ENCODE data around the gene GCN1.

Gene GCN1

GRCh38 chr12:120180975-120181374 lies 13.5 kb downstream of the GCN1 start:
- no peak for DNase-seq (ENCODE audit: low read depth in 2 of 2)

DNA sequence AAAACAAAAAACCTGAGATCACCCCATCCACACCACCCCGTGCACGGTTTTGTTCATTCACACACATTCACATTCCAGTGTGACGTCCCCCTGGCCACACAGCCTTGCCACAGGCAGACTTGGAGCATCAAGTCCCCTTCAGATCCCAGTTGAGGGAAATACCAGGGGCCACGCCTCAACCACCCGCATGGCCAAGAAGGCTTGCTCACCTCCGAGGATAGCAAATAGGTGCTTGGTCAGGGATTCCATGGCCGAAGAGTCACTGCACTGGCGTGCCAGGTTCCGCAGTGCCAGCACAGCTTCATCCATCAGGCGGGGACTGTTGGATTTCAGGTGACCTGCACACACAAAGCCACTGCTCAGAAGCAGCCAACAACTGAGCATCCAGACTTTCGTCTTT lies 19.0 kb downstream of the GCN1 start:
- no peak for DNase-seq (ENCODE audit: low read depth in 2 of 2)

DNA sequence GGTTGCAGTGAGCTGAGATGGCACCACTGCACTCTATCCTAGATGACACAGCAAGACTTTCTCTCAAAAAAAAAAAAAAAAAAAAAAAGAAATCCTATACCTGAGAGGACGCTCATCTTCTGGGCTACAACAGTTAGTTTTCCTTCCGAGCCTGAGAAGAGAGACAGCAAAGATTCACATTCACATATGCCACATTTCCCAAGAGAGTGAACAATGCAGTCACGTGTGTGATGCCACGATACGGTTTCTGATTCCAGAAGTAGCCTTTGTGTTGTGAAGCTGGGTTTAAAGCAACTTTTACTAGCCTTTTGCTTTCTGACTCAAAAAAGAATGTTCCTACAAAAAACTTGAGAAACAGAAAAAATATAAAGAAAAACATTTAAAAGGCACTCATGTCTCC lies 19.5 kb downstream of the GCN1 start:
- DNase-seq (ENCODE audit: low read depth in 2 of 2): no peak

- DNase-seq (ENCODE audit: low read depth in 2 of 2): no peak
Measured at GRCh38 chr12:120172053-120172452, 22.5 kb downstream of the GCN1 start.

- no peak for DNase-seq (ENCODE audit: low read depth in 2 of 2)
Measured at GRCh38 chr12:120170631-120171030, 23.9 kb downstream of the GCN1 start.

GRCh38 chr12:120169946-120170345 lies 24.6 kb downstream of the GCN1 start:
- no peak for DNase-seq (ENCODE audit: low read depth in 2 of 2)

DNA sequence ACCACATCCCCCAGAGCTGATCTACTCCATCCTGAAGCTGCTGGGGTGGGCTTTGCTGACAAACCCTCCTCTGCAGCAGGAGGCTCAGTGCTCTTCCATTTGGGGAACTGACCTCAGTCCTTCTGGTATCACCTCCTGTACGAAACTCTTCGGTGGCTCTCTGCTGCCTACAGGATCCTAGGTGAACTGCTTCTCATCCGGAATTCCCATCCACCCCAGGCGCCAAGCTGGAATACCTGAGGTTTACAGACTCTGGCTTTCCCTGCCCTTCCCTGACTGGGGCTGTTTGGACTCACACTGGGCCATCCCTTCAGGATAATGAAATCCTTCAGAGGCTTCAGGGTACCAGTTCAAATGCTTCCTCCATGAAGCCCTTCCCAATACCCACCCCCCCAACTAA lies 26.2 kb downstream of the GCN1 start:
- DNase-seq (ENCODE audit: low read depth in 2 of 2): no peak

- DNase-seq (ENCODE audit: low read depth in 2 of 2): no peak
Measured at GRCh38 chr12:120167529-120168095, 26.9 kb downstream of the GCN1 start.

- no peak for DNase-seq (ENCODE audit: low read depth in 2 of 2)
Measured at GRCh38 chr12:120164293-120164692, 30.2 kb downstream of the GCN1 start.

GRCh38 chr12:120162763-120163162 lies 31.8 kb downstream of the GCN1 start:
- no peak for DNase-seq (ENCODE audit: low read depth in 2 of 2)

GRCh38 chr12:120161852-120162251 lies 32.7 kb downstream of the GCN1 start:
- DNase-seq (ENCODE audit: low read depth in 2 of 2): no peak

DNA sequence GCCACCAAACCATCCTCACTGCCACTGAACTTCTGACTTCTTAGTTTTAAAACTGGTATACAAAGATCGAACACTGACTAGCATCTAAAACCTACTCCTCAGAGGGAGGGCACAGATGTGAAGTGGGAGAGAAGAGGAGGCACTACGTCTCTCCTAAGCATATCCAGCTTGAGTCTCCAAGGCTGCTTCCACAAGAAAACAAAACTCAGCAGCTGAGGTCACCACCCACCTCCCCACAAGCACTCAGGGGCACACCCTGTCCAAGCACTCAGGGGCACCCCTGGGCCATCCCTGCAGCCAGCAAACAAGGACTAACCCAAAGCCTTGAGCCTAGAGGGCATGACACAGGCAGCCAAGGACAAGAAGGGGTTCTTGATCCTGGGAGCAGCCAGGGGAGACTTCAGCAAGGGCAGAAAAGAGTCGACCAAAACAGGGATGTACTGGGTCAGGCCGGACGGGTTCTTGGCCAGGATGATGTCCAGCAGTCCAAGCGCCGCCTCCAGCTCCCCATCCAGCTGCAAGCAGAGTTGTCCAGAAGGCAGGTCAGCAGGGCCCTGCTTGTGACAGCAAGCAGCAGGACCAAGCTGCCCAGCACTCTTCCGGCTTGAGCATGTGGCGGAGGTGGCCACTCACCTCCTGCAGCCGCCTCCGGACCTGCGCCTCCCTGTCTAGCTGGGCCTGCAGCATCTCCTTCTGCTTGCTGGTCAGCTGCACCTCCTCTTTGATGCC lies 34.8 kb downstream of the GCN1 start:
- no peak for DNase-seq (ENCODE audit: low read depth in 2 of 2)

DNA sequence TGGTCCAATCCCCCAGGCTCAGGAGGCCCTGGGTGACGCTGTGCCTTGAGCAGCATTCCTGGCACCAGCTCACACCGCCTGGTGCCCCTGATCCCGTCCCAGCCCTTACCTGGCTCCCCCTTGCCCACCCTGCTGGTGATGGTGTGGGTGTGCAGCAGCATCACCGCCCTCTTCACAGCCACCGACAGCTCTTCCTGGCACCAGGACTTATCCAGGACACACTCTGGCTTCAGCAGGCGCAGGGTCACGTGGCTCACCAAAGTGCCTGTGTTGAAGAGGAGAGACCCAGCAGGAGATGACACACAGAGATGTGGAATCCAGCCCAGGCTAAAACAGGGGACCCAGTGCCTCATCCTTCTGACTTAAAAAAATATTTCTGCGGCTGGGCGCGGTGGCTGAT lies 36.2 kb downstream of the GCN1 start:
- DNase-seq (ENCODE audit: low read depth in 2 of 2): no peak

DNA sequence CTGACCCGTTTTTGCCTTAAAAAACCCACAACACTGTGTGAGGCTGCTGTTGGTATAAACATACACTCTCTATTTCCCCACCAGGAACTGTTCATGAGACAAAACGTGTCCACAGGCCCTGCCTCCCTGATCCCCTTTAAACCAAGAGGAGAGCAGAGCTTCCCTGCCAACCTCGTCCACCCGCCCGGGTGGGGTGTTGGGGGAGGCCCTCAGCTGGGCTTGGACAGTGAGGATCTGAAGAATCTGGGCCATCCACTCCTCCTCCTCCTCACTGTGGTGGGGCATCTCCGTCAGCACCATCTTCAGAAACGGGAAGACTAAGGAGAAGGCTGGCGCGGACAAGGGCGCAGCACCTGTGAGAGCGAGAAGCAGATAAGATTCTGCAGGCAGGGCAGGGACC lies 36.8 kb downstream of the GCN1 start:
- DNase-seq (ENCODE audit: low read depth in 2 of 2): no peak

- DNase-seq (ENCODE audit: low read depth in 2 of 2): no peak
Measured at GRCh38 chr12:120156315-120157259, 37.9 kb downstream of the GCN1 start.

DNA sequence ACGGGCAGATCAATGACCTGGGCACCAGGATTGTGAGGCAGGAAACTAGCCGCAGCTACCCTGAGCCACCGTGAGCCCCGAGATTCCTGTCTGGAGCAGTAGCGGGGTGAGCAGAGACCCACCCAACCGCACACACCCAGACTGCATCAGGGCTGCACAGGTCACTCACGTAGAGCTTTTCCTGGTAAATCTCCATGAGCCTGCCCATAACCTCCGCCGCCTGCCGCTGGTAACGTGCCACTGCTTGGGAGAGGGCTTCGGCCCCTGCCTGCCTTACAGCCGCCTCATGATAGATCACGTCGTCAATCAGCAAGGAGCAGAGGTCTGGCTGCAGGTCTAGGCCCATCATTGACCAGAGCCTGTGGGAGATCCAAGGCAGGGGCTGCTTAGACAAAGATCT lies 39.4 kb downstream of the GCN1 start:
- DNase-seq (ENCODE audit: low read depth in 2 of 2): no peak

GRCh38 chr12:120150919-120151525 lies 43.5 kb downstream of the GCN1 start:
- DNase-seq (ENCODE audit: low read depth in 2 of 2): no peak

- no peak for DNase-seq (ENCODE audit: low read depth in 2 of 2)
Measured at GRCh38 chr12:120148011-120148410, 46.5 kb downstream of the GCN1 start.

DNA sequence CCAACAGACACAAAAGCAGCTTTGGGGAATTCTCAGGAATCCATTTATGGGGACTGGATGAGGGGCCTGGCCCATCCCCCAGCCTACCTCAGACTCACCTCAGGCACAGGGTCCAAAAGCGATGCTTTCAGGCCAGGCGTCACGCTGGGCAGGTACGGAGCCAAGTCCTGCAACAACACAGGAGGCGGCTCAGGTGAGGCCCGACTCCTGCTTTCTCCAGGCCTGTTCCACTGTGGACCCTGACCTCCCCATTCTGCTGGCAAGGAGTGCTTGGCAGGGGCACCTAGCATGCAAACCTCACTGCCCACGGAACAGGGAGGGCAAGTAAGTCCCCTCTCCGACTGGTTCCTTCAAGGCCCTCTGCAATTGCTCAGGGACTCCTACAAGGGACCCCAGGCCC lies 49.4 kb downstream of the GCN1 start:
- DNase-seq (ENCODE audit: low read depth in 2 of 2): no peak

- no peak for DNase-seq (ENCODE audit: low read depth in 2 of 2)
Measured at GRCh38 chr12:120144215-120144614, 50.3 kb downstream of the GCN1 start.

DNA sequence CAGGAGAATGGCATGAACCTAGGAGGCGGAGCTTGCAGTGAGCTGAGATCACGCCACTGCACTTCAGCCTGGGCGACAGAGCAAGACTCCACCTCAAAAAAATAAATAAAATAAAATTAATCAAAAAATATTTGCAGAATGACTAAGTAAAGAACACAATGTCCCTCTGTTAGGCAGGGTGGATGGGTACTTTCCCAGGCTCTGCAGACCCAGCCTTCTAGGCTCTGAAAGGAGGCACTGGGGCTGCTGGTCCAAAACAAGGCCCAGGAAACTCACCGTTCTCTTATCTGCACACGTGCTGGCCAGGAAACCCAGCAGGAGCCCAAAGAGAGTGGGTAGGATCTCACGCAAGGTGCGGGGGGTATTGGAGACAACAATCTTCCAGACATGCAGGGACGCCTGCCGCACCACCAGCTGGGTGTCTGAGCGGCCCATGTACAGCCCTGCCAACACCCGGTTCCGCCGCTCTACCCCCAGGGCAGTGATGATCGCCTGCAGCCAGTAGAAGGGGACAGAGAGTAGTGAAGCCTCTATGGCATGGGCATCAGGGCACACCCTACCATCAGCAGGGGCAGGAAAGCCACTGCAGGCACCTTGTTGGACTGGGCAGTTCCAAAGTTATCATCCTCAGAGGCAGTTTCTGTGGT lies 52.2 kb downstream of the GCN1 start:
- no peak for DNase-seq (ENCODE audit: low read depth in 2 of 2)

DNA sequence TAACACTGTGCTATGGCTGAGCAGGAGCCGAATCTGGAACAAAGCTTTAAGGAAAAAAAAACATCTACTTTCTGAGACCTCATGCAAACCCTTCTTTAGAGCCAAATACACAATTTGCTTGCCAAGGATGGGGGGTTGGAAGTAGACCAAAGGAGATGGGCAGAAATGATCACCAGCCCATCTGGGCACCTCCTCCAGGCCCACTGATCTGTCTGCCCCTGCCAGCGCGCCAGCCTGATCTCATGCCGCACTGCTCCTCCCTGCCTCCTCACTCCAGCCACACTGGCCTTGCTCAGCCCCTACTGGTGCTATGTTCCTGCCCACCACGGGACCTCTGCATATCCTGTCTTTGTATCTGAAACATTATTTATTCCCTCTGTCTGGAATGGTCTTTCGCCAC lies 53.2 kb downstream of the GCN1 start:
- DNase-seq (ENCODE audit: low read depth in 2 of 2): no peak

Data from stimulated activated CD8-positive, alpha-beta memory T cell treated with anti-CD3 and anti-CD28 coated beads, Interleukin-7, amount 100 ng/mL, for 4 hours (primary cell).